Hepatocyte (in vitro differentiated cells): ENCODE results near the gene PCLO. TPM values are rescaled to one million over a fixed set of nuclear protein-coding genes. Genes with fewer than 3 reads are reported as not detected.

Experiments used
- DNase-seq: peaks from one replicate; pipeline ENCODE4 v3.0.0-alpha.2; 2016; ENCODE audit warnings: low spot score
- H2AFZ ChIP-seq: fragments of 200-600 bp; sonication (generic); 2 replicates; pipeline ENCODE4 v1.6.0; 2016; ENCODE audit warnings: antibody characterized with exemption, mild to moderate bottlenecking
- H3K27ac ChIP-seq: fragments of 200-600 bp; sonication (generic); 2 replicates; pipeline ENCODE4 v1.5.1; 2016; ENCODE audit warnings: mild to moderate bottlenecking
- H3K27me3 ChIP-seq: fragments of 200-600 bp; sonication (generic); 2 replicates; pipeline ENCODE4 v1.6.1; 2016
- H3K36me3 ChIP-seq: fragments of 200-600 bp; sonication (generic); replicated peaks from 2 replicates; pipeline ENCODE4 v1.5.1; 2016; ENCODE audit warnings: low read depth; ENCODE audit not compliant: insufficient read depth
- H3K4me1 ChIP-seq: fragments of 200-600 bp; sonication (generic); 2 replicates; pipeline ENCODE4 v1.5.1; 2016; ENCODE audit warnings: mild to moderate bottlenecking, moderate library complexity; ENCODE audit not compliant: insufficient read depth
- H3K4me2 ChIP-seq: fragments of 200-600 bp; sonication (generic); 2 replicates; pipeline ENCODE4 v1.6.0; 2016
- H3K4me3 ChIP-seq: fragments of 200-600 bp; sonication (generic); 2 replicates; pipeline ENCODE4 v1.5.1; 2016; ENCODE audit warnings: mild to moderate bottlenecking
- H3K79me2 ChIP-seq: fragments of 200-600 bp; sonication (generic); 2 replicates; pipeline ENCODE4 v1.6.0; 2017; ENCODE audit warnings: mild to moderate bottlenecking
- H3K9me2 ChIP-seq: fragments of 200-600 bp; sonication (generic); replicated peaks from 2 replicates; pipeline ENCODE4 v1.6.0; 2017; ENCODE audit warnings: mild to moderate bottlenecking; ENCODE audit not compliant: insufficient read depth
- H3K9me3 ChIP-seq: fragments of 200-600 bp; sonication (generic); 2 replicates; pipeline ENCODE4 v1.5.1; 2016; ENCODE audit warnings: low read depth, mild to moderate bottlenecking
- H4K20me1 ChIP-seq: fragments of 200-600 bp; sonication (generic); 2 replicates; pipeline ENCODE4 v1.6.0; 2016; ENCODE audit warnings: mild to moderate bottlenecking; ENCODE audit not compliant: insufficient read depth, poor library complexity, severe bottlenecking
- EZH2 ChIP-seq: fragments of 200-600 bp; sonication (generic); IDR thresholded peaks from 2 replicates; pipeline ENCODE4 v1.6.1; 2016; ENCODE audit warnings: antibody characterized with exemption, mild to moderate bottlenecking, borderline replicate concordance
- EZH2phosphoT487 ChIP-seq: fragments of 200-600 bp; sonication (generic); IDR thresholded peaks from one replicate; pipeline ENCODE4 v1.6.1; 2018; ENCODE audit warnings: antibody characterized with exemption, mild to moderate bottlenecking, low read depth, moderate library complexity; ENCODE audit not compliant: unreplicated experiment, severe bottlenecking
- WGBS: methylation state at CpG from one replicate; pipeline ENCODE4 v1.1.6; 2016; ENCODE audit warnings: low lambda C conversion rate; ENCODE audit errors: missing lambda C conversion rate; 5-methylcytosine and 5-hydroxymethylcytosine counted together
- polyA plus RNA-seq: library from polyadenylated mRNA; unstranded; fragments of >200 nt; fragmentation: Nextera tagmentation; extraction: Ambion mirVana; gene quantifications from 2 replicates; pipeline ENCODE4 v1.2.1, GENCODE V29; 2016
- total RNA-seq: library from RNA; depleted of rRNA; stranded (reverse); fragments of >200 nt; gene quantifications from 2 replicates; pipeline ENCODE4 v1.2.3, GENCODE V29; 2014
- TF ChIP-seq, protein P1 (sequence below): fragments of 200-600 bp; sonication (generic); IDR thresholded peaks from 2 replicates; pipeline ENCODE4 v1.5.1; 2016; ENCODE audit warnings: antibody characterized with exemption, mild to moderate bottlenecking; ENCODE audit not compliant: poor library complexity

Gene PCLO
- total and polyA plus RNA-seq, 2 experiments from 2014 or later = 1.3 to 8.1 TPM

GRCh38 chr7:83178066-83178465 lies 15.4 kb upstream of the PCLO start:
- no peaks in the 10 kb centered on the region for H3K36me3 ChIP-seq
- 79% methylated on average over 4 of the region's 4 CpGs for WGBS
- TF ChIP-seq EZH2phosphoT487 (no peak), EZH2 (no peak)
- TF ChIP-seq, protein P1, sequence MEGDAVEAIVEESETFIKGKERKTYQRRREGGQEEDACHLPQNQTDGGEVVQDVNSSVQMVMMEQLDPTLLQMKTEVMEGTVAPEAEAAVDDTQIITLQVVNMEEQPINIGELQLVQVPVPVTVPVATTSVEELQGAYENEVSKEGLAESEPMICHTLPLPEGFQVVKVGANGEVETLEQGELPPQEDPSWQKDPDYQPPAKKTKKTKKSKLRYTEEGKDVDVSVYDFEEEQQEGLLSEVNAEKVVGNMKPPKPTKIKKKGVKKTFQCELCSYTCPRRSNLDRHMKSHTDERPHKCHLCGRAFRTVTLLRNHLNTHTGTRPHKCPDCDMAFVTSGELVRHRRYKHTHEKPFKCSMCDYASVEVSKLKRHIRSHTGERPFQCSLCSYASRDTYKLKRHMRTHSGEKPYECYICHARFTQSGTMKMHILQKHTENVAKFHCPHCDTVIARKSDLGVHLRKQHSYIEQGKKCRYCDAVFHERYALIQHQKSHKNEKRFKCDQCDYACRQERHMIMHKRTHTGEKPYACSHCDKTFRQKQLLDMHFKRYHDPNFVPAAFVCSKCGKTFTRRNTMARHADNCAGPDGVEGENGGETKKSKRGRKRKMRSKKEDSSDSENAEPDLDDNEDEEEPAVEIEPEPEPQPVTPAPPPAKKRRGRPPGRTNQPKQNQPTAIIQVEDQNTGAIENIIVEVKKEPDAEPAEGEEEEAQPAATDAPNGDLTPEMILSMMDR = no peak
- no peak overlapping the region for H3K4me2 ChIP-seq
- H3K27ac ChIP-seq = no peak overlapping the region
- H3K4me1 ChIP-seq = no peaks in the 10 kb centered on the region
- H3K4me3 ChIP-seq = no peak overlapping the region
- no peaks in the 10 kb centered on the region for H3K9me2 ChIP-seq
- H3K27me3 ChIP-seq = no peaks in the 10 kb centered on the region
- no peak for DNase-seq
- no peaks in the 10 kb centered on the region for H3K79me2 ChIP-seq
- no peak overlapping the region for H2AFZ ChIP-seq
- H3K9me3 ChIP-seq = no peaks in the 10 kb centered on the region
- no peaks in the 10 kb centered on the region for H4K20me1 ChIP-seq

GRCh38 chr7:83173664-83174063 lies 11.0 kb upstream of the PCLO start:
- no peak overlapping the region for H3K4me3 ChIP-seq

DNA sequence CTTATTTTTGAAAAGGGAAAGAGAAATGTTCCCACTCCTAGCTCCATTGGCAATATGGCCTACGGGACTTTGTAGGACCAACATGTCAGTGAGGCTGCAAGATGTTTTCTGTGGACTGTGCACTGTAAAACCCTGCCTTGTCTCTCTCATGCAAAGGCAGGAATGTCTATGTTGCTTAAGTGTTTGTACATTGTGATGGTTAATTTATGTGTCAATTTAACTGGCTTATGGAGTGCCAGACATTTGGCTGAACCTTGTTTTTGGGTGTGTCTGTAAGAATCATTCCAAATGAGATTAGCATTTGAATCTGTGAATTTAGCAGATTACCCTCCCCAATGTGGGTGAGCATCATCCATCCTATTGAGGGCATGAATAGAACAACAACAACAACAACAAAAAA lies 4.1 kb upstream of the PCLO start:
- Histone ChIP-seq H3K9me3 (no peaks in the 10 kb centered on the region), H3K4me1 (peaks cover 2% of the 10 kb centered on the region), H3K27ac (no peak overlapping the region), H3K4me3 (no peak overlapping the region), H3K36me3 (no peaks in the 10 kb centered on the region), H3K9me2 (no peaks in the 10 kb centered on the region), H3K27me3 (no peaks in the 10 kb centered on the region), H4K20me1 (no peaks in the 10 kb centered on the region), H2AFZ (no peak overlapping the region), H3K4me2 (no peak overlapping the region), H3K79me2 (no peaks in the 10 kb centered on the region)
- no peak for DNase-seq
- TF ChIP-seq EZH2 = no peak
- TF ChIP-seq EZH2phosphoT487 = no peak
- TF ChIP-seq, protein P1 = no peak
- 95% methylated on average over 1 of the region's 1 CpG for WGBS

More at GRCh38 chr7:83173664-83174063, 11.0 kb upstream of the PCLO start:
- Histone ChIP-seq H3K4me2 (no peak overlapping the region), H4K20me1 (no peaks in the 10 kb centered on the region), H3K4me1 (no peaks in the 10 kb centered on the region), H3K36me3 (no peaks in the 10 kb centered on the region), H3K9me2 (no peaks in the 10 kb centered on the region), H3K9me3 (no peaks in the 10 kb centered on the region), H3K27me3 (no peaks in the 10 kb centered on the region), H3K27ac (no peak overlapping the region), H2AFZ (no peak overlapping the region), H3K79me2 (no peaks in the 10 kb centered on the region)
- no peak for DNase-seq
- no peak for TF ChIP-seq EZH2
- TF ChIP-seq EZH2phosphoT487 = no peak
- TF ChIP-seq, protein P1 = no peak

GRCh38 chr7:83161899-83162401 lies 734 bp downstream of the PCLO start:
- WGBS = 2% methylated on average over 17 of the region's 17 CpGs
- peak overlapping the region; percentile 91 for H3K27ac ChIP-seq
- H3K4me3 ChIP-seq = peak overlapping the region; percentile 24
- no peaks in the 10 kb centered on the region for H3K79me2 ChIP-seq
- TF ChIP-seq EZH2 (no peak), EZH2phosphoT487 (no peak)
- TF ChIP-seq, protein P1 = no peak
- peak overlapping the region; percentile 91 for H3K4me2 ChIP-seq
- no peaks in the 10 kb centered on the region for H4K20me1 ChIP-seq
- H2AFZ ChIP-seq = peak overlapping the region; percentile 60
- no peaks in the 10 kb centered on the region for H3K36me3 ChIP-seq
- H3K9me2 ChIP-seq = no peaks in the 10 kb centered on the region
- peaks cover 4% of the 10 kb centered on the region for H3K4me1 ChIP-seq
- H3K9me3 ChIP-seq = no peaks in the 10 kb centered on the region
- DNase-seq = peak; percentile 3
- H3K27me3 ChIP-seq = no peaks in the 10 kb centered on the region
